ENCODE measurements around the gene EPHB3. TPM values are rescaled to one million over a fixed set of nuclear protein-coding genes. Genes with fewer than 3 reads are reported as not detected.
A peak's percentile ranks its signal among the peaks of the same experiment; 100 is the strongest.

The EPHB3 gene
- total RNA-seq, 1 donor from 2014 or later: 7.2 TPM

GRCh38 chr3:184551614-184552256, 9.8 kb upstream of the EPHB3 start:
- TF ChIP-seq CTCF (IDR thresholded peaks at IDR 0.05): no peak
- Mint-ChIP-seq H3K27me3 (ENCODE audit: low read depth) (peaks cover 24% of the 10 kb centered on the region), H3K9me3 (ENCODE audit: low read depth) (no peaks in the 10 kb centered on the region), H3K27ac (ENCODE audit: unreplicated experiment) (no peak overlapping the region), H3K4me1 (ENCODE audit: low read depth) (no peaks in the 10 kb centered on the region), H3K36me3 (ENCODE audit: low read depth) (no peaks in the 10 kb centered on the region), H3K4me3 (ENCODE audit: unreplicated experiment) (no peak overlapping the region)
- peak; percentile 51 for DNase-seq (ENCODE audit: low spot score)

GRCh38 chr3:184552296-184552695, 9.3 kb upstream of the EPHB3 start:
- DNase-seq (ENCODE audit: low spot score): peak; percentile 32
- Mint-ChIP-seq H3K4me1 (ENCODE audit: low read depth) (no peaks in the 10 kb centered on the region), H3K9me3 (ENCODE audit: low read depth) (no peaks in the 10 kb centered on the region), H3K36me3 (ENCODE audit: low read depth) (no peaks in the 10 kb centered on the region), H3K4me3 (ENCODE audit: unreplicated experiment) (no peak overlapping the region), H3K27ac (ENCODE audit: unreplicated experiment) (no peak overlapping the region), H3K27me3 (ENCODE audit: low read depth) (peaks cover 20% of the 10 kb centered on the region)
- TF ChIP-seq CTCF (IDR thresholded peaks at IDR 0.05): no peak

- Mint-ChIP-seq H3K4me1 (ENCODE audit: low read depth) (no peaks in the 10 kb centered on the region), H3K27me3 (ENCODE audit: low read depth) (peaks cover 24% of the 10 kb centered on the region), H3K4me3 (ENCODE audit: unreplicated experiment) (no peak overlapping the region), H3K36me3 (ENCODE audit: low read depth) (no peaks in the 10 kb centered on the region), H3K27ac (ENCODE audit: unreplicated experiment) (no peak overlapping the region), H3K9me3 (ENCODE audit: low read depth) (no peaks in the 10 kb centered on the region)
- DNase-seq (ENCODE audit: low spot score): peak; percentile 33
- TF ChIP-seq CTCF (IDR thresholded peaks at IDR 0.05): no peak
Measured at GRCh38 chr3:184552863-184553262, 8.7 kb upstream of the EPHB3 start.

- no peak for TF ChIP-seq CTCF (IDR thresholded peaks at IDR 0.05)
- no peaks in the 10 kb centered on the region for H3K4me1 Mint-ChIP-seq (ENCODE audit: low read depth)
- H3K9me3 Mint-ChIP-seq (ENCODE audit: low read depth): no peaks in the 10 kb centered on the region
- no peaks in the 10 kb centered on the region for H3K36me3 Mint-ChIP-seq (ENCODE audit: low read depth)
- peak; percentile 7 for DNase-seq (ENCODE audit: low spot score)
- H3K4me3 Mint-ChIP-seq (ENCODE audit: unreplicated experiment): no peak overlapping the region
- peaks cover 27% of the 10 kb centered on the region for H3K27me3 Mint-ChIP-seq (ENCODE audit: low read depth)
- H3K27ac Mint-ChIP-seq (ENCODE audit: unreplicated experiment): no peak overlapping the region
Measured at GRCh38 chr3:184553385-184553784, 8.2 kb upstream of the EPHB3 start.

GRCh38 chr3:184554461-184554860, 7.1 kb upstream of the EPHB3 start:
- Mint-ChIP-seq H3K4me3 (ENCODE audit: unreplicated experiment) (no peak overlapping the region), H3K9me3 (ENCODE audit: low read depth) (no peaks in the 10 kb centered on the region), H3K4me1 (ENCODE audit: low read depth) (no peaks in the 10 kb centered on the region), H3K36me3 (ENCODE audit: low read depth) (no peaks in the 10 kb centered on the region), H3K27ac (ENCODE audit: unreplicated experiment) (no peak overlapping the region), H3K27me3 (ENCODE audit: low read depth) (peaks cover 28% of the 10 kb centered on the region)
- TF ChIP-seq CTCF (IDR thresholded peaks at IDR 0.05): no peak
- DNase-seq (ENCODE audit: low spot score): no peak

All from chondrocyte (in vitro differentiated cells).